PC-9 (cell line): ENCODE measurements around the gene MAPRE3. TPM values are rescaled to one million over a fixed set of nuclear protein-coding genes. Genes with fewer than 3 reads are reported as not detected.
A peak's percentile ranks its signal among the peaks of the same experiment; 100 is the strongest.

Experiments used
- BruUV-seq: library from RNA; stranded (reverse); fragments of 400-500 nt; replicated peaks from 2 replicates; lab custom pipeline; 2021; lab: Mats Ljungman, UMichigan
- CTCF ChIA-PET: fragments of 300-600 bp; sonication (Branson Sonifier 250); formaldehyde crosslinking; loops from one replicate; lab custom pipeline; 2022; ENCODE audit warnings: antibody characterized with exemption; lab: Charles Lee
- POLR2A ChIA-PET: fragments of 300-600 bp; sonication (Branson Sonifier 250); formaldehyde crosslinking; loops from one replicate; lab custom pipeline; 2022; ENCODE audit warnings: antibody characterized with exemption; ENCODE audit not compliant: unreplicated experiment; lab: Charles Lee
- DNase-seq, 2 experiments: peaks; one replicate each; pipeline versions ENCODE4 v3.0.0 to v3.0.0-alpha.2; 2015 to 2022; ENCODE audit warnings: mixed read lengths in 1 of 2
- H2AFZ ChIP-seq: fragments of 200-600 bp; sonication (generic); 2 replicates; pipeline ENCODE4 v1.8.1; 2017; ENCODE audit warnings: antibody characterized with exemption
- H3F3A ChIP-seq: fragments of 200-600 bp; sonication (generic); 2 replicates; pipeline ENCODE4 v1.8.1; 2017; ENCODE audit warnings: antibody characterized with exemption, mild to moderate bottlenecking, low read depth; ENCODE audit not compliant: insufficient read depth
- H3K27ac ChIP-seq: fragments of 200-600 bp; sonication (generic); 2 replicates; pipeline ENCODE4 v1.6.1; 2016; ENCODE audit warnings: mixed run types
- H3K27me3 ChIP-seq: fragments of 200-600 bp; sonication (generic); 2 replicates; pipeline ENCODE4 v1.6.1; 2016; ENCODE audit warnings: low read depth, mixed run types; ENCODE audit not compliant: insufficient read depth
- H3K36me3 ChIP-seq: fragments of 200-600 bp; sonication (generic); 2 replicates; pipeline ENCODE4 v1.6.1; 2016; ENCODE audit warnings: low read depth, mixed run types
- H3K4me1 ChIP-seq: fragments of 200-600 bp; sonication (generic); replicated peaks from 2 replicates; pipeline ENCODE4 v1.6.1; 2016; ENCODE audit warnings: mixed run types; ENCODE audit not compliant: insufficient read depth
- H3K4me2 ChIP-seq: fragments of 200-600 bp; sonication (generic); 2 replicates; pipeline ENCODE4 v1.6.1; 2017; ENCODE audit warnings: mixed run types
- H3K4me3 ChIP-seq: fragments of 200-600 bp; sonication (generic); 2 replicates; pipeline ENCODE4 v1.6.1; 2016; ENCODE audit warnings: mixed run types
- H3K79me2 ChIP-seq: fragments of 200-600 bp; sonication (generic); 2 replicates; pipeline ENCODE4 v1.6.1; 2017; ENCODE audit warnings: low read depth, mixed run types
- H3K9me2 ChIP-seq: fragments of 200-600 bp; sonication (generic); 2 replicates; pipeline ENCODE4 v1.8.1; 2017; ENCODE audit warnings: mild to moderate bottlenecking; ENCODE audit not compliant: insufficient read depth
- H3K9me3 ChIP-seq: fragments of 200-600 bp; sonication (generic); 2 replicates; pipeline ENCODE4 v1.8.1; 2016; ENCODE audit warnings: low read depth; ENCODE audit not compliant: insufficient read depth
- H4K20me1 ChIP-seq: fragments of 200-600 bp; sonication (generic); 2 replicates; pipeline ENCODE4 v1.8.1; 2017; ENCODE audit not compliant: insufficient read depth
- CTCF ChIP-seq: fragments of 200-600 bp; sonication (generic); conservative IDR thresholded peaks from 2 replicates; pipeline ENCODE4 v1.6.1; 2017; ENCODE audit warnings: mixed run types, antibody characterized with exemption, mild to moderate bottlenecking, moderate library complexity
- EZH2 ChIP-seq: fragments of 200-600 bp; sonication (generic); IDR thresholded peaks from 2 replicates; pipeline ENCODE4 v1.8.0; 2017; ENCODE audit warnings: antibody characterized with exemption, low read depth
- intact Hi-C: fragments of 100-400 bp; cut with micrococcal nuclease; formaldehyde crosslinking; loops from one replicate; pipeline ENCODE4 v1.10.0; 2022; ENCODE audit not compliant: unreplicated experiment
- total RNA-seq: library from RNA; stranded (reverse); gene quantifications from 2 replicates; pipeline ENCODE4 v1.2.3, GENCODE V29; 2021

Gene MAPRE3
- total RNA-seq, 1 experiment from 2014 or later: 25.2 TPM

GRCh38 chr2:27029051-27029450, 58.6 kb downstream of the MAPRE3 start:
- no peaks in the 10 kb centered on the region for H4K20me1 ChIP-seq
- no TSS peak for BruUV-seq

GRCh38 chr2:27032495-27033252, 62.2 kb downstream of the MAPRE3 start, which contains the start of gene TMEM214:
Gene TMEM214, plus strand, starts transcription at chr2:27032965. Its CDS starts 51 bp downstream, at chr2:27033016.
- H3K9me2 ChIP-seq: no peaks in the 10 kb centered on the region
- H3K27me3 ChIP-seq: no peaks in the 10 kb centered on the region
- peak within 1 kb of the TSS; percentile 29; the same call in 1 of the 2 replicates for H3K27ac ChIP-seq
- POLR2A ChIA-PET: interaction anchor here (0.6 to 1.2 kb wide), 4 partner anchors 11 to 229 kb away, joined by 3 to 11 read pairs (median 4); no protein-coding TSS in a partner anchor
- peaks cover 25% of the 10 kb centered on the region for H3K36me3 ChIP-seq
- H3K4me3 ChIP-seq: peak within 1 kb of the TSS; percentile 95
- H3K79me2 ChIP-seq: peaks cover 34% of the 10 kb centered on the region
- no peaks in the 10 kb centered on the region for H3K9me3 ChIP-seq
- no peaks in the 10 kb centered on the region for H4K20me1 ChIP-seq
- CTCF ChIA-PET: interaction anchor here (0.7 kb wide), 1 partner anchor 1736 kb away, joined by 5 read pairs; no protein-coding TSS in a partner anchor
- intact Hi-C loops: loop anchor here (1.0 kb wide), 1 partner anchor 18 kb away; no protein-coding TSS in a partner anchor
- H3F3A ChIP-seq: peaks cover 7% of the 10 kb centered on the region; the same call in 1 of the 2 replicates
- DNase-seq: peak; percentile 70 to 83
- no peak for TF ChIP-seq CTCF
- TF ChIP-seq EZH2: no peak
- no TSS peak for BruUV-seq
- peak within 1 kb of the TSS; percentile 97 for H2AFZ ChIP-seq
- H3K4me2 ChIP-seq: peak within 1 kb of the TSS; percentile 85
- peaks cover 16% of the 10 kb centered on the region for H3K4me1 ChIP-seq

More at GRCh38 chr2:27029051-27029450, 58.6 kb downstream of the MAPRE3 start:
- H3K4me1 ChIP-seq: peaks cover 12% of the 10 kb centered on the region
- CTCF ChIA-PET: interaction anchor here (0.6 kb wide), 1 partner anchor 61 kb away, joined by 3 read pairs; no protein-coding TSS in a partner anchor
- intact Hi-C loops: no loop called here
- no peak overlapping the region for H2AFZ ChIP-seq
- no peaks in the 10 kb centered on the region for H3K27me3 ChIP-seq
- no peak overlapping the region for H3K4me3 ChIP-seq
- H3K36me3 ChIP-seq: no peaks in the 10 kb centered on the region
- no peaks in the 10 kb centered on the region for H3K9me2 ChIP-seq
- peaks cover 7% of the 10 kb centered on the region; the same call in 1 of the 2 replicates for H3F3A ChIP-seq
- H3K4me2 ChIP-seq: no peak overlapping the region
- no peak for DNase-seq
- POLR2A ChIA-PET: no interaction called here
- no peak overlapping the region for H3K27ac ChIP-seq
- peaks cover 20% of the 10 kb centered on the region for H3K79me2 ChIP-seq
- TF ChIP-seq CTCF (no peak), EZH2 (no peak)
- H3K9me3 ChIP-seq: no peaks in the 10 kb centered on the region

GRCh38 chr2:27033253-27033852, 62.9 kb downstream of the MAPRE3 start:
- Histone ChIP-seq H3K4me3 (peak overlapping the region; percentile 95), H3K36me3 (peaks cover 27% of the 10 kb centered on the region), H4K20me1 (no peaks in the 10 kb centered on the region), H3K9me3 (no peaks in the 10 kb centered on the region), H3K27me3 (no peaks in the 10 kb centered on the region), H3K9me2 (no peaks in the 10 kb centered on the region), H3K4me2 (peak overlapping the region; percentile 85), H2AFZ (peak overlapping the region; percentile 97), H3K79me2 (peaks cover 34% of the 10 kb centered on the region), H3K27ac (peak overlapping the region; percentile 29; the same call in 1 of the 2 replicates), H3K4me1 (peaks cover 16% of the 10 kb centered on the region), H3F3A (peaks cover 7% of the 10 kb centered on the region; the same call in 1 of the 2 replicates)
- BruUV-seq: TSS peak; percentile 46
- no peak for DNase-seq
- no peak for TF ChIP-seq EZH2
- ChIA-PET CTCF (no interaction called here), POLR2A (interaction anchor here (0.6 to 1.2 kb wide), 3 partner anchors 12 to 28 kb away, joined by 3 to 4 read pairs (median 4); no protein-coding TSS in a partner anchor)
- intact Hi-C loops: loop anchor here (1.0 kb wide), 1 partner anchor 17 kb away; no protein-coding TSS in a partner anchor
